AG10803 (cell line): Measurements from ENCODE around the gene RGS16.
A peak's percentile ranks its signal among the peaks of the same experiment; 100 is the strongest.

ENCODE experiments used
- DNase-seq: peaks from one replicate; pipeline ENCODE4 v3.0.0; 2010; ENCODE audit warnings: low read depth
- H3K4me3 ChIP-seq: 2 replicates; pipeline ENCODE4 v1.5.1; 2011; ENCODE audit warnings: mild to moderate bottlenecking, low read length, control low read depth
- CTCF ChIP-seq: conservative IDR thresholded peaks from 2 replicates; pipeline ENCODE4 v1.5.1; 2011; ENCODE audit warnings: mild to moderate bottlenecking, low read length, control low read depth, inconsistent platforms

The RGS16 gene

DNA sequence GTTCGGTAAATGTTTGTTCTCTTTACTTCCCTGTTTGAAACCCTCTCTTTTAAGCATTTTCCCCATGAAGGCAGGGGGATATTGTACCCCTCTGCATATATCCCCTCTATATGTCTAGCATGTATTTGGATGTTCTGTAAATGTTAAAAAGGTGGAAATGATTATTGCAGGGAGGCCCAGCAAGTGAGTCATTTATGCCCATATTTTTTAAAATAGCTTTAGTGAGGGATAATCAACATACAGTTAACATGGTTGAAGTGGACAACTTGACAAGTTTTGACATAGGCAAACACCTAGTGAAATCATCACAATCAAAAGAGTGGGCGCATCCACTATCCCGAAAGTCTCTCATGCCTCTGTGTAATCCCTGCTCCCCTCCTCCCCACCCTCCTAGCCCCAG lies 20.8 kb upstream of the RGS16 start:
- TF ChIP-seq CTCF: no peak
- no peak for DNase-seq
- no peak overlapping the region for H3K4me3 ChIP-seq

- H3K4me3 ChIP-seq: no peak overlapping the region
- no peak for DNase-seq
Observed at GRCh38 chr1:182624577-182624976, 20.4 kb upstream of the RGS16 start.

GRCh38 chr1:182622901-182623528 lies 18.8 kb upstream of the RGS16 start:
- TF ChIP-seq CTCF: no peak
- no peak overlapping the region for H3K4me3 ChIP-seq
- peak; percentile 38 for DNase-seq

More at GRCh38 chr1:182624577-182624976, 20.4 kb upstream of the RGS16 start:
- TF ChIP-seq CTCF: no peak

- no peak overlapping the region for H3K4me3 ChIP-seq
- no peak for DNase-seq
- no peak for TF ChIP-seq CTCF
Observed at GRCh38 chr1:182621906-182622305, 17.7 kb upstream of the RGS16 start.

DNA sequence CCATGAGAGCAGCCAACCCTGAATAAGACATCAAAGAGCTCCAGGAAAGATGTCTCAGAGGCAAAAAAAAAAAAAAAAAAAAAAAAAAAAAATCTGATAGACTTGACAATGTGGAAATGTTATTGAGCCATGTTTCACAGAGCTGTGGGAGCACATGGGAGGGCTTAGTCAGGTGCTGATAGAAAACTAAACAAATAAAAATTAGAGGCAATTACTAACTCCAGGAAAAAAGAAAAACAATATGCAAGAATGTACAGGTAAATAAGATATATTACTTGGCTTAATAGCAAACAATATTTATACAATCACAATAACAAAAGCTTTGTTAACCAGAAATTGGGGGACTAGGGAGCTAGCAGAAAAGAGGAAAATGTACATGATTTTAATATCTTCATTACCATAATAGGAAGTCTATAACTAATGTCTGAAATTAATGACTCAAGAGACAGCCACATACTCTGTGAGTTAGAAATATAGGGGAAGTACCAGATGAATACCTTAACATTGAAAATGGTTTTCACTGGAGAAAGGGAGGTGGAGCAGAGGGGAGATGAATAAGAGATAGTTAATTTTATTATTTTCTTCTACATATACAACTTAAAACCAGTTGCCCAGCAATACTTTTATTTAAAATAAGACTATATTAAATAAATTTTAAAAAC lies 16.9 kb upstream of the RGS16 start:
- no peak for DNase-seq
- TF ChIP-seq CTCF: no peak
- no peak overlapping the region for H3K4me3 ChIP-seq

DNA sequence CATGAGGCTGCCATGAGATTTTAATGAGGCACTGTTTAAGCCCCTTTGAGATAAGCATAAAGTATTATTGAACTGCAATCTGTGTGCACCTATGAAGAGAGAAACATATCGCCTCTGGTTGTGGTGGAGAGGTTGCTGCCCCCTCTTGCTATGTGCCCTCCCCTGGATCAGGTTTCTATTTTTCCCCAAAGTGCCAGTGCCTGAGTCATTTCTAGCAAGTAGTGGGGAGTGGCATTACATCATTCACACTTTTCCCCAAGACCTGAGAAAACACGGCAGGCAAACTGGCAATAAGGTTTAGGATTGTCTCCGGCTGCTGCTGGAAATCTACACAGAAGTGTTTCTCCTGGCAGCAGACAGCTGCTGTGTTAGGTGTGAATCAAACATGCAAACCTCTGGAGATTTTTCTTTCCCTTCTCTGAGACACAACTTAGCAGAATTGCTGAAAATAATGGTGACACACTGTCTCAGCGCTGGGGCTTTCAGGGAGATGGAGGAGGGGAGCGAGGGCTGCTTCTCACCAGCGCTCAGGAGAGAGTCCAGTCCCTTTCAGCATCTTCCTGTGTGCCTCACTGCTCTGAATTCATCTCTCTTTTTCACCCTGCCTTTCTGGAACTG lies 13.7 kb upstream of the RGS16 start:
- TF ChIP-seq CTCF: no peak
- H3K4me3 ChIP-seq: no peak overlapping the region
- DNase-seq: no peak

GRCh38 chr1:182617014-182617429 lies 12.8 kb upstream of the RGS16 start:
- TF ChIP-seq CTCF: no peak
- no peak overlapping the region for H3K4me3 ChIP-seq
- no peak for DNase-seq
